Measurements from ENCODE around the gene ADRA2B. TPM values are rescaled to one million over a fixed set of nuclear protein-coding genes. Genes with fewer than 3 reads are reported as not detected.

Gene ADRA2B
- polyA plus RNA-seq, 3 donors, result 1.6 TPM; not detected in 2

DNA sequence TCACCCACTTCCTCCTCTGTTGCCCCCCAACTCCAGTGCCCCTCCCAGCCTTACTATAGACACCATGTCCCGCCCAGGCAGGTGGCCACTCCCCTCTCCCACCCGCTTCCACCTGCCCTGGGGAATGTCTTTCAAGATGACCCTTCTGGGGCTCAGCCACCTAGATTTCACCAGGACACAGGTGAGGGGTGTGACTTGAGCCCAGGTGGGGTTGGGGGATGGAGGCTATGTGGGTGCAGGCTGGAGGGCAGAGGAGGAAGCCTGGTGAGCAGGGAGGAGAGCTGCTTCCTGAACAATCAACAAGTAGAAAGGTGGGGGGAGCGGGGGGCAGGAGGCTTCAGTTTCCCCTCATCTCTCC lies 8.7 kb downstream of the ADRA2B start:
- no peak overlapping the region for H3K9ac ChIP-seq (ENCODE audit: insufficient read depth, low read length, poor library complexity, severe bottlenecking)
- peaks cover 13% of the 10 kb centered on the region for H3K4me1 Mint-ChIP-seq
- no peak for DNase-seq
- H3K27ac Mint-ChIP-seq, result peak overlapping the region in 1 of 7 donors; percentile 23
- H3K36me3 Mint-ChIP-seq, result no peaks in the 10 kb centered on the region
- H3K4me3 ChIP-seq (replicated peaks in 1 of 3; ENCODE audit: low read depth in 2 of 3, low read length in 3 of 3), result no peak overlapping the region
- H3K27me3 ChIP-seq (ENCODE audit: control insufficient read depth in 2 of 2, insufficient read depth in 2 of 2, low read length in 2 of 2), result no peaks in the 10 kb centered on the region
- H3K9me3 Mint-ChIP-seq, result peaks cover 13 to 27% (median 21%) of the 10 kb centered on the region in 7 donors
- no peak for TF ChIP-seq CTCF (IDR thresholded peaks at IDR 0.05)
- no peak overlapping the region for H2AFZ ChIP-seq (ENCODE audit: insufficient read depth, low read depth, low read length, poor library complexity, severe bottlenecking)
- peaks cover 4 to 20% (median 8%) of the 10 kb centered on the region in 3 donors for H3K27me3 Mint-ChIP-seq (ENCODE audit: low read depth in 3 of 3)
- H3K9me3 ChIP-seq (replicated peaks in 1 of 2; ENCODE audit: control insufficient read depth in 1 of 2, insufficient read depth in 1 of 2, low read length in 2 of 2), result peaks cover 11 to 18% of the 10 kb centered on the region in 2 donors
- no CpG with 5 or more reads among the region's 3 CpGs for WGBS (ENCODE audit: insufficient coverage)
- H4K20me1 ChIP-seq (ENCODE audit: insufficient read depth, low read length), result no peaks in the 10 kb centered on the region
- no peak overlapping the region for H3K4me2 ChIP-seq (replicated peaks; ENCODE audit: extremely low read depth, low read length, poor library complexity, severe bottlenecking)
- no peak overlapping the region for H3K4me3 Mint-ChIP-seq
- intact Hi-C loops (cut with micrococcal nuclease), result no loop called here
- H3K79me2 ChIP-seq (ENCODE audit: insufficient read depth, low read length), result no peaks in the 10 kb centered on the region
- no peaks in the 10 kb centered on the region for H3K36me3 ChIP-seq (replicated peaks in 1 of 2; ENCODE audit: control insufficient read depth in 1 of 2, insufficient read depth in 2 of 2, low read length in 2 of 2)
- H3K4me1 ChIP-seq (ENCODE audit: control insufficient read depth in 1 of 2, insufficient read depth in 2 of 2, low read length in 2 of 2), result peaks cover 6 to 15% of the 10 kb centered on the region in 2 donors
- H3K27ac ChIP-seq (ENCODE audit: low read depth in 1 of 2, low read length in 2 of 2), result no peak overlapping the region

GRCh38 chr2:96106991-96107707 lies 9.2 kb downstream of the ADRA2B start:
- Mint-ChIP-seq H3K9me3 (peaks cover 13 to 27% (median 21%) of the 10 kb centered on the region in 7 donors), H3K4me3 (no peak overlapping the region), H3K27ac (no peak overlapping the region), H3K27me3 (ENCODE audit: low read depth in 3 of 3) (peaks cover 4 to 16% (median 8%) of the 10 kb centered on the region in 3 donors), H3K4me1 (peaks cover 13% of the 10 kb centered on the region), H3K36me3 (no peaks in the 10 kb centered on the region)
- TF ChIP-seq CTCF (IDR thresholded peaks at IDR 0.05), result no peak
- intact Hi-C loops (cut with micrococcal nuclease), result no loop called here
- H4K20me1 ChIP-seq (ENCODE audit: insufficient read depth, low read length), result no peaks in the 10 kb centered on the region
- no peak for DNase-seq
- H3K79me2 ChIP-seq (ENCODE audit: insufficient read depth, low read length), result no peaks in the 10 kb centered on the region
- H3K4me1 ChIP-seq (ENCODE audit: control insufficient read depth in 1 of 2, insufficient read depth in 2 of 2, low read length in 2 of 2), result peaks cover 6 to 15% of the 10 kb centered on the region in 2 donors
- H2AFZ ChIP-seq (ENCODE audit: insufficient read depth, low read depth, low read length, poor library complexity, severe bottlenecking), result no peak overlapping the region
- H3K4me2 ChIP-seq (replicated peaks; ENCODE audit: extremely low read depth, low read length, poor library complexity, severe bottlenecking), result no peak overlapping the region
- no peak overlapping the region for H3K27ac ChIP-seq (ENCODE audit: low read depth in 1 of 2, low read length in 2 of 2)
- no peak overlapping the region for H3K4me3 ChIP-seq (replicated peaks in 1 of 3; ENCODE audit: low read depth in 2 of 3, low read length in 3 of 3)
- H3K9me3 ChIP-seq (replicated peaks in 1 of 2; ENCODE audit: control insufficient read depth in 1 of 2, insufficient read depth in 1 of 2, low read length in 2 of 2), result peaks cover 11 to 18% of the 10 kb centered on the region in 2 donors
- H3K36me3 ChIP-seq (replicated peaks in 1 of 2; ENCODE audit: control insufficient read depth in 1 of 2, insufficient read depth in 2 of 2, low read length in 2 of 2), result no peaks in the 10 kb centered on the region
- WGBS (ENCODE audit: insufficient coverage), result 88% methylated on average over 6 of the region's 9 CpGs
- H3K27me3 ChIP-seq (ENCODE audit: control insufficient read depth in 2 of 2, insufficient read depth in 2 of 2, low read length in 2 of 2), result no peaks in the 10 kb centered on the region
- H3K9ac ChIP-seq (ENCODE audit: insufficient read depth, low read length, poor library complexity, severe bottlenecking), result no peak overlapping the region

Measured in CD14-positive monocyte (primary cell).